ENCODE results near the gene EXOC6B.

Gene EXOC6B

GRCh38 chr2:72138921-72139381, 686.9 kb downstream of the EXOC6B start:
- DNase-seq (ENCODE audit: low read depth in 2 of 2, low spot score in 1 of 2) = no peak

DNA sequence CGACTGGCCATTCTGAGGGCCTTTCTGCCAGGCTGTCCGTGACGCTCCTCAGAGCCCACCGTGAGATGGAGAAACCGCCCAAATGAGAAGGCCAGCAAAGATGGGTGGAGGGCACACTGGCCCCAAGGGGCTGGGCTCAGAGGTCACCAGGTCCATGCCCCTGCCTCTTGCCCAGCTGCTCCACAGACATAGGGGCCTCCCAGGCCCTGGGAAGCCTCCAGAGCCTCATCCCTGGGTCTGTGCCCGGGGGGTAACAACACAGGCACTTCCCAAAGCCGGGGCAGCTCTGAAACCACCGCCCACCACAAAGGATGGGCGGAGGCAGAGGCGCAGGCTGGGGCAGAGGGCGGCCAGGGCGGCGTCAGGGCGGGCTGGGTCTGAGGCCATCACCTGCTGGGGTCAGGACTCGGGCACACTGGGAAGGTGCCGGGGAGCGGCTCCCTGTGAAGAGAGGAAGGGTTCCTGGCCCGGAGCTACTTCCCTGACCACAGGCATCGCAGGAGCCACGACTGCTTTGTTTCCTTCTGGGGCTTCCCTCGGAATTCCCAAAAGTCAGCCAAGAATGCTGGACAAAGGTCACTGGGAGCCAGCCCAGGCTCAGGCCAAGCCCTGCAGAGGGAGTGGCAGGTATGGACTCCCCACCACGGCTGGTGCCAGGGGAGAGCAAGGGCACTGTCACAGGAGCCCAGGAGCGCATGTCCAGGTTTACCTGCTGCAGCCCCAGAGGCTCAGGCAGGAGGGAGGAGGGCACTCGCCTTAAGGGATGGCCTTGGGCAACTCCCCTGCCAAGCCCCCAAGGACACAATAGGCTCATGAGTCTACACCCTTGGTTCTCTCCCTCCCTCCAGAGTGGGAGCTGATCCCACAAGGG, 687.6 kb downstream of the EXOC6B start:
- DNase-seq (ENCODE audit: low read depth in 2 of 2, low spot score in 1 of 2) = no peak

- peak in 1 of 2 donors; percentile 31 for DNase-seq (ENCODE audit: low read depth in 2 of 2, low spot score in 1 of 2)
Measured at GRCh38 chr2:72137498-72138010, 688.3 kb downstream of the EXOC6B start.

- DNase-seq (ENCODE audit: low read depth in 2 of 2, low spot score in 1 of 2) = no peak
Measured at GRCh38 chr2:72136933-72137497, 688.8 kb downstream of the EXOC6B start.

DNA sequence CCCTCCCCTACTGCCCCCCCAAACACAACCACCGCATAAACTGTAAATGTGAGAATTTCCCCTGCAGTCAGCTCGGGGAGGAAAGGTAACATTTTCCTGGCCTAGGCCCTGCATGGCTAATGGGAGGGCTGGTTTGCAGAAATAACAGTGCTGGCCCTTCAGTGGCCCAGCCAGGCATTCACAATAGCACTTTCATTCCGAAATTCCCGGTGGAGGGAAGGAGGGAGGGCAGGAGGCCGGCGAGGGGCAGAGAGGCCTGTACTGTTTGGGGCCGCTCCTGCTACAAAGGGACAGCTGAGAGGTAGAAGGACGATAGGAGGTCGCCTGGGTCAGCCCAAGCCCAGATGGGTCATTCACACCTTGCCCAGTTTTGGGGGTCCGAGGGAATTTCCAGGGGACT, 689.5 kb downstream of the EXOC6B start:
- DNase-seq (ENCODE audit: low read depth in 2 of 2, low spot score in 1 of 2) = no peak

DNA sequence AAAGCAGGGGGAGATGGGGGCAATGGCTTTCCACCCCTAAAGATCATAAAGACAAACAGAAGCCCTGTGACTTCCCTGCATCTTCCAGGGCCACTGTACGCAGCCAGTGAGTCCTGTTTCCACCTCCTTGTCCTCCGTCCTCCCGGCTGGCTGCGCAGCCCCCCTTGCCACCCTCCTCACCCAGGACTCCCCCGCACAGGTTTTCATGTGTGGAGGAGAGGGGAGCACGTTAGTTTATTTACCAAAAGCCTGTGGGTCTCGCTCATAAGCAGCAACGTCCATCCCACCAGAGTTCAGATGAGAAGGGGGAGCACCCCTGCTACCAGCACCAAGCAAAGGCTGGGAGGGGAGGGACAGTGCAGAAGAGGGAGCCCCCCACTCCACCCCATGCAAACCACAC, 689.9 kb downstream of the EXOC6B start:
- DNase-seq (ENCODE audit: low read depth in 2 of 2, low spot score in 1 of 2) = no peak

- no peak for DNase-seq (ENCODE audit: low read depth in 2 of 2, low spot score in 1 of 2)
Measured at GRCh38 chr2:72134997-72135800, 690.6 kb downstream of the EXOC6B start.

DNA sequence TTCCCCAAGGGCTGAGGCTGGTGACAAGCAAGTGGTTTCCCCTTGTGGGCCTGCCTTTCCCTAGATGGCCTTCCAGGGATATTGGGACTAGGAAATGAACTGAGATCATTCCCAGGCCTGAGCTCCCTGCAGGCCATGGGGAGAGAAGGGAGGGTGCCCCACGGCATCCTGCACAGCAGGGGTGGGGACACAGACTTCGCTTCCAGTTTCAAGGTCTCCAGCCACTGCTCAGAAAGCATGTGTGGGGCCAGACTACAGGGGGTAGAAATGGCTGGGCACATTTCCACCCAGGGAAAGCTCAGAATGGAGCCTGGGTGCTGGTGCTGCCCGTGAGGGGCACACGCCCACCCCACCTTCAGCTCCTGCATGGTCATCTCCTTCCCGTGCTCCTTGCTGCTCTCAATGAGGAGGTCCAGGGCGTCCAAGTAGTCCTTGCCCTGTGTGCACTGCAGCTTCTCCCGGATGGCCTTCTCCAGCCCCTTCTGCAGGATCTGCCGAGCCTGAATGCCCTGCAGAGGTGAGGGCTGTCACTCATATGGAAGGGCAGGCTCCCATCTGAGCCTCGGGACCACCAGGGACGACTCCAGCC, 691.3 kb downstream of the EXOC6B start:
- DNase-seq (ENCODE audit: low read depth in 2 of 2, low spot score in 1 of 2) = no peak

- DNase-seq (ENCODE audit: low read depth in 2 of 2, low spot score in 1 of 2) = no peak
Measured at GRCh38 chr2:72133721-72134407, 692.0 kb downstream of the EXOC6B start.

DNA sequence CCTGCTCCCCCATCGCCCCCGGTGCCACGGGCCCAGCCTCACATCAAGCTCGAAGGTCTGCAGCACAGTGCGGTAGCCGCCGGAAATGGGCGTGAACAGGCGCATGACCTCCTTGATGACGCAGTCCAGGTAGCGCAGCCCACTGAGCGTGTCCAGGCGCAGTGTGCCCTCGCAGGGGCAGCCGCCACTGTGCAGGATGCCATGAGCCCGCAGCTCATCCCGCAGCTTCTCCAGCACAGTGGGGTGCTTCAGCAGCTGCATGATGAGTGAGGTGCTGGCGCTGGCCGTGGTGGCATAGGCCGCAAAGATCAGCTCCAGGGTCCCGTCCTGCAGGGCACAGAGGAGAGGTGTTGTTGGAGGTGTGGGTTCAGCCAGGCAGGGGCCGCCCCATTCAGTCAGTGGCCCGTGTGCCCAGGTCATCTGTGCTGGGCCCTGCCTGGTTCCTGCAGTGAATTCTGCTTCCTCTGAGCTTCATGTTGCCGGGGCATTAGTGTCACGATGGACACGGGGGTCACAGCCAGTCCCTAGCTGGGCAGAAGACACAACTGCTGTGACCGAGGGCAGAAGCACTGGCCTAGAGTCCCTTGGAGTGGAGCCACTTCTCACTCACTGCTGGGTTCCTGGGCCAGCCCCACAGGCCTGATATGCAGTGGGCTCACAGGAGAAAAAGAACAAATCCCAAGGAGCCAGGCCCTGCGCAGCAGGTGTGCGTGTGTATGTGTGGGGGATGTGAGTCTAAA, 692.7 kb downstream of the EXOC6B start:
- DNase-seq (ENCODE audit: low read depth in 2 of 2, low spot score in 1 of 2) = no peak

- DNase-seq (ENCODE audit: low read depth in 2 of 2, low spot score in 1 of 2) = no peak
Measured at GRCh38 chr2:72131916-72132841, 693.7 kb downstream of the EXOC6B start.

DNA sequence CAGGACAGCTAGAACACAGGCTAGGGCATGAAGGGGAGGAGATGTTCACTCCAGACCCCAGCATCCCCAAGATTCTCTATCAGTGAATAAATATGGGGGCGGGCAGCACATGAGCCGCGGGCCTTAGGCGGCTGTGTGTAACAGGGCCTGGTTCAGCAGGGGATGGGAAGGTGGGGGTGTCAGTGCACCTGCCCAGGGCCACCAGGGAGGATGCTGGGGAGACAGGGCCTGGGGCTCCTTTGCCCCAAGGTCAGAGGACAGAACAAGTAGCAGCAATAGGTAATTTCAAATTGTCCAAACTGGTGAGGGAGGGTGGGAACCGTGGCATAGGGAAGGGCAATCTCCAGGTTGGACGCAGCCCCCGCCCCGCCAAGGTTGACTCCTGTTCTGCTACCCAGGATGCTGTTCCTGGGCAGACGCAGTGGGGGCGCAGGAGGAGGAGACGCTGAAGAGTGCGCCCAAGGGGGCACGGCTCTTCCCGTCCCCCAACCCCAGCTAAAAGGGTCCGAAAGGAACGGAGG, 694.4 kb downstream of the EXOC6B start:
- no peak for DNase-seq (ENCODE audit: low read depth in 2 of 2, low spot score in 1 of 2)

- DNase-seq (ENCODE audit: low read depth in 2 of 2, low spot score in 1 of 2) = no peak
Measured at GRCh38 chr2:72130659-72131360, 695.0 kb downstream of the EXOC6B start.

DNA sequence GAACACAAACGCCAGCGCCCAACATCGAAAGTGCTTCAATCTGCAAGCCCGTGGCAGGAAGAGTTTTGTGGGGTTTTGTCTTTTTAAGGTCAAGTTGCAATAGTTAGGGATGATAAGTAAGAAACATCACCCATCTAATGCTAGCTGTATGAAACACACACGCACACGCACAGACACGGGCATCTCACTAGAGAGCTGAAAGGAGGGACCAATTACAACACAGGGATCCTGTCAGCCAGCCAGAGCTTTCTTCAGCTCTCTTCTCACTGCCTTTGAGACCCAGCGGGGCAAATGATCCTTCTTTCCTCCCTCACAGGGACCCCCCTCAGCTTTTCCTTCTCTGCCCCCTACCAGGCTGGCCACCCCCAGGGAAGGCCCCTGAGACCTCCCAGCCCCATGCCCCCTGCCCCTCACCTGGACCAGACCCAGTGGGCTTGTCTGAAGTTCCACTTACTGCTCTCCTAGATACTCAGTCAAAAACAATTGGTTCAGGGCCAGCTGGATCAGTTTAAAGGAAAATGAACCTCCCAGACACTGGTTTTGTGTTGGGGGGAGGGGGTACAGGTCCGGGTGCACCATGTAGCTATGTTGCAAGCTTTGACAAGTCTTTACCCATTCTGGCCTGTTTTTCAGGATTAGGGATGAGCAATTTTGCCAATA, 696.0 kb downstream of the EXOC6B start:
- DNase-seq (ENCODE audit: low read depth in 2 of 2, low spot score in 1 of 2) = no peak

DNA sequence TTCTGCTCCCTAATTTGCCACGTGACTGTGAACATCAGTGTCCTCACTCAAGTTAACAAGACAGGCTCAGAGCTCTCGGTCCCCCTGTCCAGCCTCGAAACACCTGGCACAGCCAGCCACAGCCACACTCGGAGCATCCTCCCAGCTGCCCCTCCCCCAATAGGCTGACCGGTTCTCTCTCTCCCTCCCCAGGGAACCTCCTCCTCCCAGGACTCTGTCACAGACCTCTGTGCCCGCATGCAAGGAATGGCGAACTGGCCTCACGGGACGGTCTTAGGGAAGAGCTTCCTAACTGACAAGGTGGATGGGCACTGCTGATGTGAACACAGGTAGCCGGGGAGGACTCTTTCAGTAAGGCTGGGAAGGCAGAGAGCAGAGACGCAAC, 697.0 kb downstream of the EXOC6B start:
- no peak for DNase-seq (ENCODE audit: low read depth in 2 of 2, low spot score in 1 of 2)

DNA sequence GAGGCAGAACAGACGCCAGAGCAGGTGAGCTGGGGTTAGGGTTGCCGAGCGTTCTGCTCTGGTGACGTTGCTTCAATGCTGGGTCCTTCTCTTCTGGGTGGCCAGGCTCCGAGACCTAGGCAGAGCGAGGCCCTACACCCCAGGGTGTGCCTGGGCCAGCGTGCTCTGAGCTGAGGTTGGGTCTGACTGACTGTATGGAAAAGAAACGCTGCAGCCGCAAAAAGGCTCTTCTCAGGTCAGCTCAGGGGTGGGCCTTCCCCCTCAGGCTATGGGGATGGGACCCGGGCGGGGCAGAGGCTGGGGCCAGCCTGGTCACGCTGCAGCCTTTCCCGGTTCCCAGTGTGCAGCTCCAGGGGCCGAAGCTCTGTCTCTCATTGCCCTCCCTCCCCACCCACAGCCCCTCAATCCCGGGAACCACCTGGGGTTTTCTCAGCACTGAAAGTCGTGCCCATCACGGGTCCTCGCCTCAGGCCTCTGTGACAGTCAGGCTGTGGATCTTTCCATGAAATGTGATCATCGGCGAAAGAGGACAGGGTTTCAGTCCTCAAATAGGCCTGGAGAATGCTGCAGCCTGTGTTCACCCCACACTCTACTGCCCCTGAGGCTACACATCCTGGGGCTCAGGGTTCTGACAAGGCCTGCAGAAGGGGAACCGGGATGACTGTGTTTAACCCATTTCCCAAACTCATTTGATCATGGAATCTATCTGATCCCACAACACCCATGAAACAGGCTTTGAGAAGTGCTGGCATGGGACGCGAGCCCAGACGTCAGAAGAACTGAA, 697.6 kb downstream of the EXOC6B start:
- DNase-seq (ENCODE audit: low read depth in 2 of 2, low spot score in 1 of 2) = no peak

Measured in stimulated activated CD8-positive, alpha-beta memory T cell treated with anti-CD3 and anti-CD28 coated beads, Interleukin-4, amount 100 ng/mL, for 1 hour (primary cell).